ENCODE measurements around the gene DAO. TPM values are rescaled to one million over a fixed set of nuclear protein-coding genes. Genes with fewer than 3 reads are reported as not detected.

The DAO gene
- polyA plus RNA-seq, 1 of the 3 experiments (the other 2 are of a cell fraction), result not detected

DNA sequence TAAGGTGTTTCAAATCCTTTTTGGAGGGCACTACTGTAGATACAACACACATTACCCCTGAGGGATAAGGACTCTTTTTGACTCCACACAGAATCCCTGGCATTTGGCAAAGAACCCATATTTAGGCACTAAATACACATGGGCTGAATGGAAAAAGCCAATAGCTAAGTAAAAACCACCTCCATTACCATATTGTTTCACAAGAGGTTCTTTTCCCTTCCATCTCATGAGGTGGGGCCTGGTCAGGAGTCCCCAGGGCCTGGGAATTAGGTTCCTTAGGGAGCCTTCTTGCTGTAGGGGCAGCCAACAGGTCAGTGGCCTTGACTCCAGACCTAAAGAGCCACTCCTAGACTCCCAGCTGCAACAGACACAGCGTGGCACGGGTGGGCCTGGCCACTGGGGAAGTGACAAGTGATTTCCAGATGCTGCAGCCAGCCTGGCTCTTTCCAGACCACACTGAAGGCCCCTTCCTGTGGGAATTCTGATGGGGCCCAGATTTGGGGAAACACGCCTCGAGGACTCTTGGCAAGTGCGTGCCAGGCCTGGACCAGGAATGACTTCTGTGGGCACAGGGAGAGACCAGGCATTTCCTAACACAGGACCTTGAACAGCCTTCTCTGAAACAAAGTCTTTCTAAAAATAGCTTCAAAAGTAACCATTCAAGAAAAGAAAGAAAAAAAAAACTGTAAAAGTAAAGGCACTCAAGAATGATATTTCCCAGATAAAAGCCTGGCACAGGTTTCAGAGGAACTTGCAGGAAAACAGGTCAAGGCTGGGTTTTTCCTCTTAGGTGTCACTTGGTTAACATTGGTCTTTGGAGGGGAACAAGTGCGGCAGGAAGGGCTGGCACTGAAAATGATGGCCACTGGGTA is 40.6 kb upstream of the DAO start (continued):
- TF ChIP-seq EZH2phosphoT487 (IDR thresholded peaks at IDR 0.05; ENCODE audit: borderline replicate concordance, low read depth) (no peak), TEAD4 (IDR thresholded peaks at IDR 0.05; ENCODE audit: borderline replicate concordance, insufficient read depth) (no peak), GATA2 (CRISPR knock-in tag; IDR thresholded peaks at IDR 0.05) (0 out of 2 replicates have a peak, but pooled peaks have one; percentile 3), SIN3A (IDR thresholded peaks at IDR 0.05; ENCODE audit: borderline replicate concordance, low read depth, low read length) (no peak), RFX5 (IDR thresholded peaks at IDR 0.05; ENCODE audit: low read length) (no peak), YY1 (IDR thresholded peaks at IDR 0.05; ENCODE audit: low read depth) (no peak), ELF1 (IDR thresholded peaks at IDR 0.05) (no peak), TAF1 (IDR thresholded peaks at IDR 0.05; ENCODE audit: borderline replicate concordance, low read depth, low read length) (no peak), SMC3 (IDR thresholded peaks at IDR 0.05; ENCODE audit: low read depth, low read length) (no peak), RCOR1 (IDR thresholded peaks at IDR 0.05; ENCODE audit: low read length) (peak; percentile 10; the same call in 1 of the 2 replicates), FOXM1 (IDR thresholded peaks at IDR 0.05; ENCODE audit: low read depth) (no peak), GABPA (IDR thresholded peaks at IDR 0.05; ENCODE audit: low read depth) (no peak), MEF2A (IDR thresholded peaks at IDR 0.05; ENCODE audit: borderline replicate concordance, low read depth) (peak; percentile 47; the same call in 1 of the 2 replicates), NFIC (IDR thresholded peaks at IDR 0.05; ENCODE audit: borderline replicate concordance) (no peak; the same call in 1 of the 2 replicates), NRF1 (IDR thresholded peaks at IDR 0.05; ENCODE audit: low read depth, low read length) (no peak), POLR2AphosphoS5 (IDR thresholded peaks at IDR 0.05; ENCODE audit: low read depth, low read length) (0 out of 2 replicates have a peak, but pooled peaks have one; percentile 12), FOXJ3 (CRISPR knock-in tag; IDR thresholded peaks at IDR 0.05) (no peak), JUND (IDR thresholded peaks at IDR 0.05) (no peak), CHD2 (IDR thresholded peaks at IDR 0.05; ENCODE audit: low read length, partially characterized antibody) (no peak), EP300 (IDR thresholded peaks at IDR 0.05; ENCODE audit: borderline replicate concordance in 1 of 2, low read depth in 1 of 2, low read length in 1 of 2) (peak in 1 of 2 experiments; percentile 12; a peak in 1 of 4 replicates)
- TF ChIP-seq, protein P1, sequence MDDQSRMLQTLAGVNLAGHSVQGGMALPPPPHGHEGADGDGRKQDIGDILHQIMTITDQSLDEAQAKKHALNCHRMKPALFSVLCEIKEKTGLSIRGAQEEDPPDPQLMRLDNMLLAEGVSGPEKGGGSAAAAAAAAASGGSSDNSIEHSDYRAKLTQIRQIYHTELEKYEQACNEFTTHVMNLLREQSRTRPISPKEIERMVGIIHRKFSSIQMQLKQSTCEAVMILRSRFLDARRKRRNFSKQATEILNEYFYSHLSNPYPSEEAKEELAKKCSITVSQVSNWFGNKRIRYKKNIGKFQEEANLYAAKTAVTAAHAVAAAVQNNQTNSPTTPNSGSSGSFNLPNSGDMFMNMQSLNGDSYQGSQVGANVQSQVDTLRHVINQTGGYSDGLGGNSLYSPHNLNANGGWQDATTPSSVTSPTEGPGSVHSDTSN (IDR thresholded peaks at IDR 0.05), result no peak
- TF ChIP-seq, protein P2, sequence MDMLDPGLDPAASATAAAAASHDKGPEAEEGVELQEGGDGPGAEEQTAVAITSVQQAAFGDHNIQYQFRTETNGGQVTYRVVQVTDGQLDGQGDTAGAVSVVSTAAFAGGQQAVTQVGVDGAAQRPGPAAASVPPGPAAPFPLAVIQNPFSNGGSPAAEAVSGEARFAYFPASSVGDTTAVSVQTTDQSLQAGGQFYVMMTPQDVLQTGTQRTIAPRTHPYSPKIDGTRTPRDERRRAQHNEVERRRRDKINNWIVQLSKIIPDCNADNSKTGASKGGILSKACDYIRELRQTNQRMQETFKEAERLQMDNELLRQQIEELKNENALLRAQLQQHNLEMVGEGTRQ (IDR thresholded peaks at IDR 0.05; ENCODE audit: borderline replicate concordance, low read depth, low read length), result no peak
